HG02571 (cell line): Measurements from ENCODE around the gene FBXL20.
A peak's percentile ranks its signal among the peaks of the same experiment; 100 is the strongest.
"Not testable (repeated sequence)": the region's sequence is repeated elsewhere in the genome, so short reads cannot be mapped to it uniquely, and the experiment has no call there.

Source experiments
- ATAC-seq: cut with Tn5 transposase; IDR thresholded peaks from one replicate; pipeline ENCODE4 v1.9.1; 2021; ENCODE audit warnings: mild to moderate bottlenecking, moderate library complexity; ENCODE audit not compliant: unreplicated experiment

The FBXL20 gene

DNA sequence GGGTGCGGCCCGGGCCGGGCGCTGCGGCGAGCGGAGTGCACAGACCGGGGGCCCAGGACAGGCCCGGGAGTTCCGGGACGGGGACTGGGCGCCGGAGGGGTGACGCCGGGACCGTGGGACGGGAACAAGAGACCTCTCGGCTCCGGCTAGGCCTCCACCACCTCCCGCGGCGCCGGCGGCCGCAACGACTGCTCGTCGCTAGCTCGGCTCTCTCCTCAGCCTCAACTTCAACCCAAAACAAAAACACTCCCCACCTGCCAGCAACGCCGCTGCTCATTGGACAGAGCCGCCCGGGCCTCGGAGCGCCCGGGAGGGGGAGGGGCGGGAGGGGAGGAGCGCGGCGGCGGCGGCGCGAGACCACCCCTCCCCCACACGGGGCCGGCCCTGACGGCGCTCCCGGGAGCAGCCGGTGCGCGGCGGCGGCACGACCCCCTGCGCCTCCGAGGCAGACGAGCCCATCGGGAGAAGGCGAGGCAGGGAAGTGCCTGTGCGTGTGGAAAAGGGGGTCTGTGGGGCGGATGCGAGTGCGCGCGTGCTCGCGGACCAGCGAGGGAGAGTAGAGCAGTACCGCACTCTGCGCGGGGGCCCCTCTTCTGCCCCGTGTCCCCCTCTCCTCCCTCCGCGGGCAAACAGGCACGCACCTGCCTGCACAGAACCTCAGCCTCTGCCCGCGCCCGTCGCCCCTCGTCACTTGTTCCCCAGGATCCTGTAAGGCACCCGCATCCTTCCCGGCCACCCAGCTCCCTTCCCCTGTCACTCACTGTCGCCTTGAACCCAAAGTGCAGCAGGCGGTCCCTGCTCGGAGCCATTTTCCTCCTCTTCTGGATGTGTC is at the start of gene FBXL20:
Gene FBXL20 (minus strand): TSS at position 215 of the 832 bp plus-strand sequence. CDS start 224 bp downstream, outside the sequence.
- peak; percentile 51 for ATAC-seq

- ATAC-seq = peak; percentile 82
These were observed 49.6 kb upstream of the FBXL20 start, which contains the start of gene MED1 for GRCh38 chr17:39450847-39451581. TSS of gene MED1 (minus strand) at chr17:39451263. CDS start at chr17:39451062, 201 bp downstream.

- no peak for ATAC-seq
These were observed 48.6 kb upstream of the FBXL20 start for GRCh38 chr17:39450051-39450450.

GRCh38 chr17:39447561-39447960 is 46.1 kb upstream of the FBXL20 start:
- no peak for ATAC-seq

- no peak for ATAC-seq
These were observed 41.9 kb upstream of the FBXL20 start for GRCh38 chr17:39443326-39443725.

GRCh38 chr17:39439868-39440267 is 38.4 kb upstream of the FBXL20 start:
- not testable (repeated sequence) for ATAC-seq

DNA sequence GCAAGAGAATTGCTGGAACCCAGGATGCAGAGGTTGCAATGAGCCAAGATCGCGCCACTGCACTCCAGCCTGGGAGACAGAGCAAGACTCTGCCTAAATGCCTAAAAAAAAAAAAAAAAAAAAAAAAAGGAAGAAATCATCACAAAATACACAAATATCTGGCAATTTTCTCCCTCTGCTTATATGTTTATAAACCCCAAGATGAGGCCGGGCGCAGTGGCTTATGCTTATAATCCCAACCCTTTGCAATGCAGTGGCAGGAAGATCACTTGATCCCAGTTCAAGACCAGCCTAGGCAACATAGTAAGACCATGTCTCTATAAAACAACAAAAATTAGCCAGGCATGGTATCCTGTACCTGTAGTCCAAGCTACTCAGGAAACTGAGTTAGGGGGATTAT is 28.2 kb upstream of the FBXL20 start:
- ATAC-seq = no peak

GRCh38 chr17:39416141-39416540 is 14.7 kb upstream of the FBXL20 start:
- no peak for ATAC-seq

DNA sequence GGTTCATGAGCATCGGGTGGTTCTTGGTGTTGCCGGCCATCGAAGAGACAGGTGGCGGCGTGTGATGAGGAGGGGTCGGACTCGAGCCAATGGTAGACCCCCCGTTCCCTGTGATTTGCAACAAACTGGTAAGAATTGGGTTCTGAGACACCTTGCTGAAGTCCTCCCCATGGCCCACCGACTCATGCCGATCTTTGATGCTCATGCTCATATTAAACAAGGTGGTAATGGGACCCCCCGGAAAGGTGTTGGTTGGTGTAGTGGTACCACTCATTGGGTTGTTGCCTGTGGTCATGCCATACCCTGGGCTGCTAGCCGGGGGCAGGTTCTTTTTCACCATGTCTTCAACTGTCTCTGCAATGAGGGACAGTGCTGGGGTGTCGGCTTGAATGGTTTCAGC is 8.9 kb upstream of the FBXL20 start:
- ATAC-seq = no peak

DNA sequence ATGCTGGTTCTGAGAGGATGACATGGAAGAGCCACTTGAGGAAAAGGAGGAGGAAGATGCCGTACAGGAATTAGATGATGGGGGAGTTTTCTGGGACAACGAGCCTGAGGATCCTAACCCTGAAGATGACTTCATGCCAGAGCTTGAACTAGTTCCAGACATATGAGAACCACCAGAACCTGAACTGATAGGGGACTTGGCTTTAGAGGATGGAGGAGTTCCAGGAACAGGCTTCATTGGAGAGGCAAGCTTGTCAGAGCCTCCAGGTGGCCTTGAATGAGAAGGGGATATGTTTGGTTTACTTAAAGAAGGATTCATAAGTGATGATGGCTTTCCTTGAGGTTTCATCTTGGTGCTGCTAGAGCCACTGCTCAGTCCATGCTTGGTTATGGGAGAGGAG is 6.9 kb upstream of the FBXL20 start:
- no peak for ATAC-seq

DNA sequence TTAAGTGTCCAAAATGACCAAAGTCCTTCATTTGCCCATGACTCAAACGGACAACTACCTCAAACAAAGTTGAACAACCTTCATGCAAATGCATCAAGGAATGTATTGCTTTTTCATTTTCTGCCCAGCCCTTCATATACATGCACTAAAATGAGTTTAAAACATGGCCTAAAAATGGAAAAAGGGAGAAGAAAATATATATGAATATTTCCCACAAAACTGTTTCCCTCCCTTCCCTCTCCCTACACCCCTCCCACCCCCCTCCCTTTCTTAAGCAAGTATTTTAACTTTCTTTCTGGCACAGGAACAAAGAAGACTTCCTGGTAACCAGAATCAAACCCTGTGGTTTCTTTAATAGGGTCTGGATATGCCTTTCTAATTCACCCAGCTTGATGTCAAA is 5.5 kb upstream of the FBXL20 start:
- no peak for ATAC-seq

- ATAC-seq = no peak
These were observed 4.0 kb upstream of the FBXL20 start for GRCh38 chr17:39405436-39405835.

- ATAC-seq = no peak
These were observed 3.3 kb upstream of the FBXL20 start for GRCh38 chr17:39404542-39405378.

DNA sequence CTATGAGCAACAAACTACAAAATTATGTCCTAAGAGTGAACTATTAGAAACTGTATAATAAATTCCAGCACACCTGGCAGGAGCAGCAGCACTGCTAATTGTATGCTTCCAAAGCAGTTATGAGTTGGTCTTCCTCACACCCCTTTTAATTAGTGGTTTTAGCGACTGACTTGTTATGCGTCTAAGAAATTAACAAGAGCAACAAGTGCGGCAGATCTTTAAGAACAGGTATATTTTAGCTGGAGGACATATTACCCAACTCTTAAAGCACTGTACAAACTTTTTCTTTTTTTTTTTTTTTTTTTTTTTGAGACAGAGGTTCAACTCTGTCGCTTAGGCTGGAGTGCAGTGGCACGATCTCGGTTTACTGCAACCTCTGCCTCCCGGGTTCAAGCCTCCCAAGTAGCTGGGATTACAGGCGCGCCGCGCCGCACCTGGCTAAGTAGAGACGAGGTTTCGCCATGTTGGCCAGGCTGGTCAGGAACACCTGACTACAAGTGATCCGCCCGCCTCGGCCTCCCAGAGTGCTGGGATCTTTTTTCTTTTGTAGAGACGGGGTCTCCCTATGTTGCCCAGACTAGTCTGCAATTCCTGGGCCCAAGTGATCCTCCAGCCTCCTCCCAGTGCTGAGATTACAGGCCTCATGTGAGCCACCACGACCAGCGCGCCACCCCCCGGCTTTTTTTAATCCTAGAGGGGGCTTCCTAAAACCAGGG is 1.6 kb upstream of the FBXL20 start:
- ATAC-seq = no peak

DNA sequence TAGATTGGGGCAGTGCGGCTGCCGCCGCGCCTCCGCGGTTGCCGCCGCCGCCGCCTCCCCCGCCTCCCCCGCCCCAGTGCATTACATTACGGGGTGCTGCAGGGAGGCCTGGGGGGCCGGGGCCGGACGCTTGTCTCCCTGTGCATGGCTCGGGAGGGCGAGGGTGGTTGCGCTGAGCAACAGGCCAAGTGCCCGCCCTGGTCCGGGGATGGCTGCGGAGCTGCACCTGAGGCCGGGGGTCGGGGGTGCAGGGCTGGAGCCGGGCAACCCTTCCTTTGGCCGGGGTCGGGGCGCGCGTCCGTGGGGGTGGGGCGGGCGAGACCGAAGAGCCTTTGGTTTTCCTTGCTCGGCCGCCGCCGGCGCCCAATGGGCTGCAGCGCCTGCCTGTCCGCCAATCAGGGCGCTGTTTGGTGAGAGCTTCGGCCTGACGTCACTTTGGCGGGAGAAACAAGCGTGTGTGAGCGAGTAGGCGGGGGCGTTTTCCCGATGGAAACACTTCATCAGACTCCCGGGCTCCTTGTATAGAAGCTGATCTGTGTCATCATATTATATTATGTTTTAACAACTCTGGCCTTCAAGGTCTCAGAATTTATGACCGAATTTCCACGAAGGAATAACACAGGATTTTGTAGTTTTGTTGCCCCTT is 941 bp upstream of the FBXL20 start:
- peak; percentile 68 for ATAC-seq

DNA sequence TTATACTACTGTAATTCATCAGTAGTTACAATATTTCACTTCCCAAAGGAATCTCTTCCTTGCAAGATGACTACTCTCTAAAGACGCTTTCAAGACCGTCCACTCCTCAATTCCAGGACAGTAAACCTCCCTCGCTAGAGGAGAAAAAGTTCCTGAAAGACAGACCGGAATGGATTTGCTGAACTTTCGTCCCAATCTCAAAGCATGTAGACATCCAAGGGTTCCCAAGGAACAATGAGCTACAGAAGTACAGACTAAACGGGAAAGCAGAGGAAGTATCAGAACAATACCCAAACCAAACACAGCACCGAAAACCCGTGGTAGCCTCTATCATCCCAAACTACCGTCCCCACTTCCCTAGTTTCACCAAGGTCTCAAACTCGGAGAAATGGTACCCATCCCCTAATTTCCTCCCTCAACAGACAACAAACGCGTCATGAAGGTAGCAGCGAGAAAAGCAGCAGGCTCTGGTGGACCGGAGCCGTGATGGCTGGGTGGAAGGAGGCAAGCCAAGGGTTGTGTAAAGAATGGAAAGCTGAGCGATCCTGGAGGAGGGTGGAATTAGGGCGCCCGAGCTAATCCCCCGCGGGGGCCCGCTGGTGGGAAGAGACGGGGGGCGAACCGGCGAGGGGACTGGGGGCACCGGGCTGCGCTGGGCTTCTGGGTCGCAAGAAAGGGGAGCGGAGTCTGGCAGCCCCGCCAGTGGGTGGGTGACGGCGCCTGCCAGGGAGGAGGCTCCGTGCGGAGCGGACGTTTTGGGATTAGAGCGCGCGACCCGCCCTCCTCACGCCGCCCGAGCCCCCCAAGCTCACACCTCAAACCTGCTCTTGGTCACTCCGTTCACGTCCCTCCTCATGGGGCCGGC is 647 bp downstream of the FBXL20 start:
- no peak for ATAC-seq

DNA sequence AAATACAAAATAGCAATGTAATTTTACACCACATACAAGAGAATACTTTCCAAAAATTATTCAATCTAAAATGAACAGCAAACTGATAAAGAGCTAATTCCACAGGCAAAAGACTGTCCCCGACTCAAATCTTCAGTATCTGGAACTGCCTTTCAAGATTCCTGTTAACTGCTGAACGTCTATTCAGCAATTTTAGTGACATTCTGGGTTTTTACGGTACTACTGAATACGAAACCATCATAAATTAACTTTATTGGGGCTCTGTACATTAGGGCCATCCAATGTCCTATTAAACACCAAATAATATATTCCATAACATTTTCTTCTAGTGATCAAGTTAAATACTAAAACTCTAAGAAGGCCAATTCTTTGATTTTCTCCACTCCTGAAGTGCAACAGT is 1.6 kb downstream of the FBXL20 start:
- no peak for ATAC-seq

GRCh38 chr17:39393736-39394135 is 7.7 kb downstream of the FBXL20 start:
- no peak for ATAC-seq

GRCh38 chr17:39391448-39391847 is 10.0 kb downstream of the FBXL20 start:
- ATAC-seq = no peak
